K562 (cell line): ENCODE data around the gene SCG3. TPM values are rescaled to one million over a fixed set of nuclear protein-coding genes. Genes with fewer than 3 reads are reported as not detected.
A peak's percentile ranks its signal among the peaks of the same experiment; 100 is the strongest.

ENCODE experiments used
- BRD4 ChIP-seq: fragments of 200-600 bp; sonication (generic); IDR thresholded peaks from 2 replicates; pipeline ENCODE4 v1.6.1; 2017; ENCODE audit warnings: inconsistent platforms
- C11orf30 ChIP-seq: fragments of 450-650 bp; IDR thresholded peaks from 2 replicates; pipeline ENCODE4 v1.6.1; 2016; ENCODE audit warnings: low read depth, mild to moderate bottlenecking
- CCNT2 ChIP-seq: IDR thresholded peaks from 2 replicates; pipeline ENCODE4 v1.6.1; 2011; ENCODE audit warnings: borderline replicate concordance, low read depth, mild to moderate bottlenecking, moderate library complexity, mixed read lengths, low read length; ENCODE audit not compliant: insufficient read length; ENCODE audit errors: extremely low read depth
- CUX1 ChIP-seq: fragments of 200-800 bp; sonication (Bioruptor generic); IDR thresholded peaks from 2 replicates; pipeline ENCODE4 v1.6.1; 2016; ENCODE audit warnings: missing genetic modification characterization, missing compliant biosample characterization
- KAT8 ChIP-seq: fragments of 450-650 bp; IDR thresholded peaks from 2 replicates; pipeline ENCODE4 v1.6.1; 2016; ENCODE audit warnings: low read depth, mild to moderate bottlenecking
- MLX ChIP-seq, 2 experiments: fragments of 450-650 bp in 1 of 2; sonication (generic) in 1 of 2; formaldehyde crosslinking; conservative IDR thresholded peaks; 2 replicates each; pipeline versions ENCODE4 v1.4.0 to v1.8.1; 2020 to 2022; ENCODE audit warnings: mild to moderate bottlenecking in 1 of 2, missing genetic modification reagents in 1 of 2
- TAF7 ChIP-seq: fragments of 450-650 bp; IDR thresholded peaks from 2 replicates; pipeline ENCODE4 v1.6.1; 2016; ENCODE audit warnings: missing genetic modification characterization, missing compliant biosample characterization
- VEZF1 ChIP-seq: fragments of 200-800 bp; sonication (Bioruptor generic); IDR thresholded peaks from 2 replicates; pipeline ENCODE4 v1.6.1; 2017; ENCODE audit warnings: missing genetic modification characterization, missing compliant biosample characterization
- ZKSCAN3 ChIP-seq: fragments of 250-450 bp; sonication (Bioruptor Pico); IDR thresholded peaks from 2 replicates; pipeline ENCODE4 v1.4.0; 2020
- ZNF316 ChIP-seq: fragments of 450-650 bp; IDR thresholded peaks from 2 replicates; pipeline ENCODE4 v1.6.1; 2016
- ZNF592 ChIP-seq: fragments of 450-650 bp; IDR thresholded peaks from 2 replicates; pipeline ENCODE4 v1.6.1; 2017; ENCODE audit warnings: antibody characterized with exemption, mild to moderate bottlenecking
- polyA plus RNA-seq, 8 experiments: library from polyadenylated mRNA; depleted of rRNA in 4 of 8; stranded (reverse) in 5 of 8; unstranded in 3 of 8; fragments of >200 nt; fragmentation: Nextera tagmentation in 2 of 8; fragmentation: Illumina TruSeq in 1 of 8; extraction: Ambion mirVana in 2 of 8; extraction: Trizol in 1 of 8; gene quantifications; 2 replicates each; pipeline versions ENCODE4 v1.2.1 to v1.2.3, GENCODE V29; 2011 to 2014; ENCODE audit warnings: inconsistent platforms in 1 of 8, missing spikeins in 1 of 8
- total RNA-seq, 7 experiments: library from RNA; depleted of rRNA in 6 of 7; stranded (reverse); fragments of >200 nt in 6 of 7; fragmentation: Illumina TruSeq in 2 of 7; extraction: Trizol in 2 of 7; gene quantifications; 2 replicates each; pipeline versions ENCODE4 v1.2.1 to v1.2.3, GENCODE V29; 2011 to 2021; ENCODE audit warnings: low replicate concordance in 1 of 7
- TF ChIP-seq, protein P1 (sequence below), 3 experiments: fragments of 200-800 bp in 1 of 3; fragments of 250-450 bp in 1 of 3; fragments of 450-650 bp in 1 of 3; sonication (Bioruptor Pico) in 1 of 3; sonication (Bioruptor generic) in 1 of 3; formaldehyde crosslinking in 1 of 3; IDR thresholded peaks; 2 replicates each; pipeline versions ENCODE4 v1.6.1 to v1.8.0; 2016 to 2022; ENCODE audit warnings: mild to moderate bottlenecking in 2 of 3, missing genetic modification characterization in 2 of 3, missing compliant biosample characterization in 1 of 3, moderate library complexity in 1 of 3

Gene SCG3
- total and polyA plus RNA-seq, 9 of the 15 experiments (the other 6 are each of a cell fraction or from before 2014, with no cell fraction given), result 13.0 to 43.8 (median 21.0) TPM

- 0 out of 2 replicates have a peak, but pooled peaks have one; percentile 19 for TF ChIP-seq ZNF592
- TF ChIP-seq CUX1 (CRISPR knock-in tag), result no peak
- TF ChIP-seq C11orf30, result peak; percentile 80
- TF ChIP-seq CCNT2, result peak; percentile 53
- TF ChIP-seq ZNF316, result peak; percentile 84
- TF ChIP-seq, protein P1, sequence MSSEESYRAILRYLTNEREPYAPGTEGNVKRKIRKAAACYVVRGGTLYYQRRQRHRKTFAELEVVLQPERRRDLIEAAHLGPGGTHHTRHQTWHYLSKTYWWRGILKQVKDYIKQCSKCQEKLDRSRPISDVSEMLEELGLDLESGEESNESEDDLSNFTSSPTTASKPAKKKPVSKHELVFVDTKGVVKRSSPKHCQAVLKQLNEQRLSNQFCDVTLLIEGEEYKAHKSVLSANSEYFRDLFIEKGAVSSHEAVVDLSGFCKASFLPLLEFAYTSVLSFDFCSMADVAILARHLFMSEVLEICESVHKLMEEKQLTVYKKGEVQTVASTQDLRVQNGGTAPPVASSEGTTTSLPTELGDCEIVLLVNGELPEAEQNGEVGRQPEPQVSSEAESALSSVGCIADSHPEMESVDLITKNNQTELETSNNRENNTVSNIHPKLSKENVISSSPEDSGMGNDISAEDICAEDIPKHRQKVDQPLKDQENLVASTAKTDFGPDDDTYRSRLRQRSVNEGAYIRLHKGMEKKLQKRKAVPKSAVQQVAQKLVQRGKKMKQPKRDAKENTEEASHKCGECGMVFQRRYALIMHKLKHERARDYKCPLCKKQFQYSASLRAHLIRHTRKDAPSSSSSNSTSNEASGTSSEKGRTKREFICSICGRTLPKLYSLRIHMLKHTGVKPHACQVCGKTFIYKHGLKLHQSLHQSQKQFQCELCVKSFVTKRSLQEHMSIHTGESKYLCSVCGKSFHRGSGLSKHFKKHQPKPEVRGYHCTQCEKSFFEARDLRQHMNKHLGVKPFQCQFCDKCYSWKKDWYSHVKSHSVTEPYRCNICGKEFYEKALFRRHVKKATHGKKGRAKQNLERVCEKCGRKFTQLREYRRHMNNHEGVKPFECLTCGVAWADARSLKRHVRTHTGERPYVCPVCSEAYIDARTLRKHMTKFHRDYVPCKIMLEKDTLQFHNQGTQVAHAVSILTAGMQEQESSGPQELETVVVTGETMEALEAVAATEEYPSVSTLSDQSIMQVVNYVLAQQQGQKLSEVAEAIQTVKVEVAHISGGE (CRISPR knock-in tag; IDR thresholded peaks at IDR 0.05), result 0 out of 6 replicates have a peak, but pooled peaks of 1 of the 3 experiments have one; percentile 18
- TF ChIP-seq ZKSCAN3 (CRISPR knock-in tag), result no peak
- TF ChIP-seq MLX (CRISPR knock-in tag; conservative IDR thresholded peaks at IDR 0.05), result no peak
- TF ChIP-seq VEZF1, result 0 out of 2 replicates have a peak, but pooled peaks have one; percentile 26
- TF ChIP-seq KAT8, result no peak
- no peak for TF ChIP-seq TAF7 (tag)
- TF ChIP-seq BRD4, result no peak
Measured at GRCh38 chr15:51702710-51703109, 21.4 kb downstream of the SCG3 start (continued).
